ENCODE measurements around the gene RBCK1. TPM values are rescaled to one million over a fixed set of nuclear protein-coding genes. Genes with fewer than 3 reads are reported as not detected.

RBCK1 gene
- total and polyA plus RNA-seq, 3 donors from 2014 or later = 77.8 to 93.7 (median 87.2) TPM

- Histone ChIP-seq H3K27ac (no peak overlapping the region), H3K4me1 (peaks cover 15% of the 10 kb centered on the region), H3K9me3 (no peaks in the 10 kb centered on the region), H3K27me3 (no peaks in the 10 kb centered on the region), H3K4me3 (no peak overlapping the region), H3K36me3 (ENCODE audit: low read depth, missing control alignments) (no peaks in the 10 kb centered on the region)
- TF ChIP-seq, protein P1, sequence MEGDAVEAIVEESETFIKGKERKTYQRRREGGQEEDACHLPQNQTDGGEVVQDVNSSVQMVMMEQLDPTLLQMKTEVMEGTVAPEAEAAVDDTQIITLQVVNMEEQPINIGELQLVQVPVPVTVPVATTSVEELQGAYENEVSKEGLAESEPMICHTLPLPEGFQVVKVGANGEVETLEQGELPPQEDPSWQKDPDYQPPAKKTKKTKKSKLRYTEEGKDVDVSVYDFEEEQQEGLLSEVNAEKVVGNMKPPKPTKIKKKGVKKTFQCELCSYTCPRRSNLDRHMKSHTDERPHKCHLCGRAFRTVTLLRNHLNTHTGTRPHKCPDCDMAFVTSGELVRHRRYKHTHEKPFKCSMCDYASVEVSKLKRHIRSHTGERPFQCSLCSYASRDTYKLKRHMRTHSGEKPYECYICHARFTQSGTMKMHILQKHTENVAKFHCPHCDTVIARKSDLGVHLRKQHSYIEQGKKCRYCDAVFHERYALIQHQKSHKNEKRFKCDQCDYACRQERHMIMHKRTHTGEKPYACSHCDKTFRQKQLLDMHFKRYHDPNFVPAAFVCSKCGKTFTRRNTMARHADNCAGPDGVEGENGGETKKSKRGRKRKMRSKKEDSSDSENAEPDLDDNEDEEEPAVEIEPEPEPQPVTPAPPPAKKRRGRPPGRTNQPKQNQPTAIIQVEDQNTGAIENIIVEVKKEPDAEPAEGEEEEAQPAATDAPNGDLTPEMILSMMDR (IDR thresholded peaks at IDR 0.05) = no peak
- TF ChIP-seq POLR2A (IDR thresholded peaks at IDR 0.05) = no peak
- 90 to 94% methylated on average over 7 of the region's 7 CpGs for WGBS, 2 donors
- intact Hi-C loops (cut with DNase I; ENCODE audit: low total_unique reads) = no loop called here
- no peak for DNase-seq
Observed at GRCh38 chr20:440148-440547, 32.0 kb downstream of the RBCK1 start.

DNA sequence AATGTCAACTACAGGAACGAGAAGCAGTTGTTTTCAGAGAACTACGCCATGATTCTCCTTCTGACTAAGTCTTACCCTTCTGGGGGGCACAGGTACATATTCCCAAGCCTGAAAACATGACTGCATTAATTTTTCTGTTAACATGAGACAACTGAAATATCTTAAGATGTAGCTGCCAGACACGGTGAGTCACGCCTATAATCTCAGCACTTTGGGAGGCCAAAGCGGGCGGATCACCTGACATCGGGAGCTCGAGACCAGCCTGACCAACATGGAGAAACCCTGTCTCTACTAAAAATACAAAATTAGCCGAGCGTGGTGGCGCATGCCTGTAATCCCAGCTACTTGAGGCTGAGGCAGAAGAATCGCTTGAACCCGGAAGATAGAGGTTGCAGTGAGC, 32.5 kb downstream of the RBCK1 start:
- intact Hi-C loops (cut with DNase I; ENCODE audit: low total_unique reads) = no loop called here
- H3K4me1 ChIP-seq = peaks cover 16% of the 10 kb centered on the region
- 92 to 95% methylated on average over 13 of the region's 13 CpGs for WGBS, 2 donors
- H3K27me3 ChIP-seq = no peaks in the 10 kb centered on the region
- DNase-seq = no peak
- H3K36me3 ChIP-seq (ENCODE audit: low read depth, missing control alignments) = no peaks in the 10 kb centered on the region
- no peak for TF ChIP-seq POLR2A (IDR thresholded peaks at IDR 0.05)
- TF ChIP-seq, protein P1 (IDR thresholded peaks at IDR 0.05) = no peak
- no peak overlapping the region for H3K27ac ChIP-seq
- H3K4me3 ChIP-seq = no peak overlapping the region
- H3K9me3 ChIP-seq = no peaks in the 10 kb centered on the region

- Histone ChIP-seq H3K9me3 (no peaks in the 10 kb centered on the region), H3K4me1 (peaks cover 16% of the 10 kb centered on the region), H3K27me3 (no peaks in the 10 kb centered on the region), H3K27ac (no peak overlapping the region), H3K4me3 (no peak overlapping the region), H3K36me3 (ENCODE audit: low read depth, missing control alignments) (no peaks in the 10 kb centered on the region)
- DNase-seq = no peak
- no peak for TF ChIP-seq POLR2A (IDR thresholded peaks at IDR 0.05)
- TF ChIP-seq, protein P1 (IDR thresholded peaks at IDR 0.05) = no peak
- intact Hi-C loops (cut with DNase I; ENCODE audit: low total_unique reads) = no loop called here
- 74 to 76% methylated on average over 4 of the region's 4 CpGs for WGBS, 2 donors
Observed at GRCh38 chr20:443223-443775, 35.2 kb downstream of the RBCK1 start.

DNA sequence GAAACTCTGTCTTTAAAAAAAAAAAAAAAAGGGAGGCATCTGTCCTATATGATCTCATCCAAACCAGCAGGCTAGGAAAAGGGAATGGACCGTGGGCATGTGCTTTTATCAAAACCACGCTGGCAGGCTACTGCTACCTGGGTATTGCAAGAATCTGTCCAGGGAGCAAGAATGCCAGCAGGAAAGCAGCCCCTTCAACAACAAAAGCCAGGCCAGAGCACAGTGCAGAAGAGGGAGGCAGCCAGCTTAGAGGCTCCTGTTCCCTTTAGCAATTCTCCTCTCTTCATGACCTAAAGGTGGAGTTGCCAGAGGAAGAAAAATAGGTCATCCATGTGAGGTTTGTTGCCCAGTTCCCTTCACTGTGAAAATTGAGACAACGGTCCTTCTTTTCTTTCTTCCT, 36.0 kb downstream of the RBCK1 start:
- intact Hi-C loops (cut with DNase I; ENCODE audit: low total_unique reads) = no loop called here

More for the DNA sequence above, 36.0 kb downstream of the RBCK1 start:
- TF ChIP-seq, protein P1 (IDR thresholded peaks at IDR 0.05) = no peak
- no peak for TF ChIP-seq POLR2A (IDR thresholded peaks at IDR 0.05)
- H3K36me3 ChIP-seq (ENCODE audit: low read depth, missing control alignments) = no peaks in the 10 kb centered on the region
- DNase-seq = no peak
- WGBS, 2 donors = 63% methylated on average over 3 of the region's 3 CpGs
- no peaks in the 10 kb centered on the region for H3K9me3 ChIP-seq
- no peak overlapping the region for H3K4me3 ChIP-seq
- H3K27me3 ChIP-seq = no peaks in the 10 kb centered on the region
- H3K27ac ChIP-seq = no peak overlapping the region
- H3K4me1 ChIP-seq = peaks cover 13% of the 10 kb centered on the region

All from testis (tissue), 3 donors.